B cell (primary cell): ENCODE data around the gene CENPF.

Source experiments
- CTCF ChIP-seq: fragments of 200-600 bp; IDR thresholded peaks from one replicate; pipeline ENCODE4 v1.8.0; 2022; ENCODE audit warnings: antibody characterized with exemption, mild to moderate bottlenecking
- EZH2 ChIP-seq: IDR thresholded peaks from 2 replicates; pipeline ENCODE4 v1.6.1; 2012; ENCODE audit warnings: borderline replicate concordance, low read depth, mild to moderate bottlenecking, moderate library complexity, low read length; ENCODE audit not compliant: insufficient read depth, poor library complexity, severe bottlenecking

DNA sequence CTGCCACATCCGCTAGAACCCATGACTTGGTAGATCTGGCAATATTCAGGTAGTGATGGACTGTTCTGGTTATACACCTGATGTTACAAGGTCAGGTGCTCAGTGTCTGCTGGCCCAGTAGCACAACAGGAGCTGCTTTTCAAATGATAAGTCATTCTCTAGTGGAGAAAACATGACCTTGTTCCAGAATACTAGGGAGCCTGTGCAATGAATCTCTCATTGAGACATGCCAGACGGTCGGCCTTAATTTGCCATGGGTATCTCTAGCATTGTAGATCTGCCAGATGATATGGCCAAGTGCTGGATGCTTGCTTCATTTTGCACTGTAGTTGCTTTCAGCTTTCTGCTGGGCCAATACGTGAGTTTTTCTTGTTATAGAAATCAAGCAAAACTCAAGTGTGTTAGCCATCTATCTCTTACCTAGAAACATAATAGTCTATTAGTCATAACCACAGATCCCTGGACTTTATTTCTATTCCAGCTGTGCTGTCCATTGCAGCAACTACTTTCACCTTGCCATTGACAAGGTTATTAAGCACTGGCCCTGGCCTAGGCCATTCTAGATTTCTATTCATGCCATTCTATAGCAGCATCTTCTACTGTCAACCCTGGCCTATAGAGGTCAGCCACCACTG is 13.9 kb upstream of the CENPF start:
- TF ChIP-seq CTCF: no peak
- TF ChIP-seq EZH2: no peak
